ENCODE measurements around the gene GCK.

The GCK gene

GRCh38 chr7:44196450-44196872 lies 7.2 kb upstream of the GCK start:
- Histone ChIP-seq H3K36me3 (ENCODE audit: control insufficient read depth in 1 of 2, insufficient read depth in 2 of 2, low read length in 2 of 2) (no peaks in the 10 kb centered on the region), H3K27ac (ENCODE audit: low read length) (no peak overlapping the region), H3K4me3 (ENCODE audit: low read depth in 1 of 2, low read length in 2 of 2) (no peak overlapping the region), H3K9me3 (ENCODE audit: control insufficient read depth in 1 of 2, low read length in 2 of 2) (no peaks in the 10 kb centered on the region), H3K4me1 (ENCODE audit: control insufficient read depth in 1 of 2, insufficient read depth in 2 of 2, low read length in 2 of 2) (peaks cover 0 to 1% of the 10 kb centered on the region in 2 donors), H3K27me3 (ENCODE audit: low read depth, low read length) (no peaks in the 10 kb centered on the region)

DNA sequence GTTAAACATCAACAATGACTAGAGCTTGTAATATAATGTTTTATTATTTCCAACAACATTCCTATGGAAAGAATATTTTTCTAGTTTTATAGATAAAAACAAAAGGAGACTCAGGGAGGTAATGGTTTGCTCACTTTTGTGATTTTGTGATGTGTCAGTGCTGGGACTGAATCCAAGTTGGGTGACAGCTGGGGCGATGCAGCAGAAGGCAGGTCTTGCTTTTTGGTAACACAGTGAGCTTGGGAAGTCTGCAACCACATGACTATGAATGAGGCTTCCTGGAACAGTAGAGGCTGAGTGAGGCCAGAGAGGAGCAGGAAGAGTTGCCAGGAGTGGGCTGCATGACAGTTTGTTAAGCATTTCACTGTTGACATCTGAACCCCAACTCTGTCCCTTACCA lies 6.7 kb upstream of the GCK start:
- Histone ChIP-seq H3K27ac (ENCODE audit: low read length) (no peak overlapping the region), H3K36me3 (ENCODE audit: control insufficient read depth in 1 of 2, insufficient read depth in 2 of 2, low read length in 2 of 2) (no peaks in the 10 kb centered on the region), H3K4me3 (ENCODE audit: low read depth in 1 of 2, low read length in 2 of 2) (no peak overlapping the region), H3K9me3 (ENCODE audit: control insufficient read depth in 1 of 2, low read length in 2 of 2) (no peaks in the 10 kb centered on the region), H3K4me1 (ENCODE audit: control insufficient read depth in 1 of 2, insufficient read depth in 2 of 2, low read length in 2 of 2) (no peaks in the 10 kb centered on the region), H3K27me3 (ENCODE audit: low read depth, low read length) (no peaks in the 10 kb centered on the region)

DNA sequence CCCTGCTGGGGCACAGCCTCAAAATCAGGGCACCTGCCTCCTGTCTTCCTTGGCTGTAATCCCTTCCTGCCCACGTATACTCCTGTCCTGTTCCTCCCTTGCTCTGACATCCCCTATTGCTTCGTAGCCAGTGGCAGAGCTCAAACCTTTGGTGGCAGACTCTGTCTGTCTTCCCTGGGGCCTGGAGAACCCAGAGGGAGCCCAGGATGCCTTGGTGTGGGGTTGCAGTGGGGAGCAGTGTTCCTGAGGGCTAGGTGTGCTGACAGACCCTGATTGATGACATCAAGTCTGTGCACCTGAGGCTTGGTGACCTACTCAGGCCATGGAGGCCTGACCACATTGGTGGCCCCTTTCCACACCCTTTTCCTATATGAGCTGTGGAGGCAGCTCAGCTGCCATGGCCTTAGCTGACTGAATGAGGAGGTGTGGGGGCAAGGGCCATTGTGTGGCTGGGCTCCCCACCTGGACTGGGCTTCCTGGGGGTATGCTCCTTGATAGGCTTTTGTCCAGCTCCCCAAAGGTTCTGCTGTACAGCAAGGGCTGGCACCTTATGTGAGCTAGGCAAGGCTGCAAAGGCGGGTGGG lies 5.4 kb upstream of the GCK start:
- Histone ChIP-seq H3K9me3 (ENCODE audit: control insufficient read depth in 1 of 2, low read length in 2 of 2) (no peaks in the 10 kb centered on the region), H3K27ac (ENCODE audit: low read length) (no peak overlapping the region), H3K4me3 (ENCODE audit: low read depth in 1 of 2, low read length in 2 of 2) (no peak overlapping the region), H3K36me3 (ENCODE audit: control insufficient read depth in 1 of 2, insufficient read depth in 2 of 2, low read length in 2 of 2) (no peaks in the 10 kb centered on the region), H3K27me3 (ENCODE audit: low read depth, low read length) (no peaks in the 10 kb centered on the region), H3K4me1 (ENCODE audit: control insufficient read depth in 1 of 2, insufficient read depth in 2 of 2, low read length in 2 of 2) (no peaks in the 10 kb centered on the region)

- Histone ChIP-seq H3K4me1 (ENCODE audit: control insufficient read depth in 1 of 2, insufficient read depth in 2 of 2, low read length in 2 of 2) (no peaks in the 10 kb centered on the region), H3K27ac (ENCODE audit: low read length) (no peak overlapping the region), H3K27me3 (ENCODE audit: low read depth, low read length) (no peaks in the 10 kb centered on the region), H3K36me3 (ENCODE audit: control insufficient read depth in 1 of 2, insufficient read depth in 2 of 2, low read length in 2 of 2) (no peaks in the 10 kb centered on the region), H3K4me3 (ENCODE audit: low read depth in 1 of 2, low read length in 2 of 2) (no peak overlapping the region), H3K9me3 (ENCODE audit: control insufficient read depth in 1 of 2, low read length in 2 of 2) (no peaks in the 10 kb centered on the region)
Measured at GRCh38 chr7:44194069-44194468, 4.8 kb upstream of the GCK start.

- Histone ChIP-seq H3K27ac (ENCODE audit: low read length) (no peak overlapping the region), H3K9me3 (ENCODE audit: control insufficient read depth in 1 of 2, low read length in 2 of 2) (no peaks in the 10 kb centered on the region), H3K4me3 (ENCODE audit: low read depth in 1 of 2, low read length in 2 of 2) (no peak overlapping the region)
Measured at GRCh38 chr7:44193011-44193802, 4.0 kb upstream of the GCK start.

GRCh38 chr7:44191171-44191570 lies 1.9 kb upstream of the GCK start:
- Histone ChIP-seq H3K27ac (ENCODE audit: low read length) (no peak overlapping the region), H3K4me3 (ENCODE audit: low read depth in 1 of 2, low read length in 2 of 2) (no peak overlapping the region), H3K36me3 (ENCODE audit: control insufficient read depth in 1 of 2, insufficient read depth in 2 of 2, low read length in 2 of 2) (no peaks in the 10 kb centered on the region), H3K4me1 (ENCODE audit: control insufficient read depth in 1 of 2, insufficient read depth in 2 of 2, low read length in 2 of 2) (no peaks in the 10 kb centered on the region), H3K27me3 (ENCODE audit: low read depth, low read length) (no peaks in the 10 kb centered on the region), H3K9me3 (ENCODE audit: control insufficient read depth in 1 of 2, low read length in 2 of 2) (no peaks in the 10 kb centered on the region)

More at GRCh38 chr7:44193011-44193802, 4.0 kb upstream of the GCK start:
- Histone ChIP-seq H3K36me3 (ENCODE audit: control insufficient read depth in 1 of 2, insufficient read depth in 2 of 2, low read length in 2 of 2) (no peaks in the 10 kb centered on the region), H3K27me3 (ENCODE audit: low read depth, low read length) (no peaks in the 10 kb centered on the region), H3K4me1 (ENCODE audit: control insufficient read depth in 1 of 2, insufficient read depth in 2 of 2, low read length in 2 of 2) (no peaks in the 10 kb centered on the region)

- H3K9me3 ChIP-seq (ENCODE audit: control insufficient read depth in 1 of 2, low read length in 2 of 2), result no peaks in the 10 kb centered on the region
- no peaks in the 10 kb centered on the region for H3K36me3 ChIP-seq (ENCODE audit: control insufficient read depth in 1 of 2, insufficient read depth in 2 of 2, low read length in 2 of 2)
- H3K4me1 ChIP-seq (ENCODE audit: control insufficient read depth in 1 of 2, insufficient read depth in 2 of 2, low read length in 2 of 2), result no peaks in the 10 kb centered on the region
- no peak overlapping the region for H3K27ac ChIP-seq (ENCODE audit: low read length)
- no peaks in the 10 kb centered on the region for H3K27me3 ChIP-seq (ENCODE audit: low read depth, low read length)
- no peak overlapping the region for H3K4me3 ChIP-seq (ENCODE audit: low read depth in 1 of 2, low read length in 2 of 2)
Measured at GRCh38 chr7:44189993-44190872, 994 bp upstream of the GCK start.

GRCh38 chr7:44188480-44189225 lies 586 bp downstream of the GCK start:
- Histone ChIP-seq H3K27me3 (ENCODE audit: low read depth, low read length) (no peaks in the 10 kb centered on the region), H3K9me3 (ENCODE audit: control insufficient read depth in 1 of 2, low read length in 2 of 2) (no peaks in the 10 kb centered on the region), H3K27ac (ENCODE audit: low read length) (no peak overlapping the region), H3K4me3 (ENCODE audit: low read depth in 1 of 2, low read length in 2 of 2) (no peak overlapping the region), H3K36me3 (ENCODE audit: control insufficient read depth in 1 of 2, insufficient read depth in 2 of 2, low read length in 2 of 2) (no peaks in the 10 kb centered on the region), H3K4me1 (ENCODE audit: control insufficient read depth in 1 of 2, insufficient read depth in 2 of 2, low read length in 2 of 2) (no peaks in the 10 kb centered on the region)

GRCh38 chr7:44187636-44188416 lies 1.4 kb downstream of the GCK start:
- Histone ChIP-seq H3K36me3 (ENCODE audit: control insufficient read depth in 1 of 2, insufficient read depth in 2 of 2, low read length in 2 of 2) (no peaks in the 10 kb centered on the region), H3K27ac (ENCODE audit: low read length) (no peak overlapping the region), H3K27me3 (ENCODE audit: low read depth, low read length) (no peaks in the 10 kb centered on the region), H3K9me3 (ENCODE audit: control insufficient read depth in 1 of 2, low read length in 2 of 2) (peaks cover 0 to 4% of the 10 kb centered on the region in 2 donors), H3K4me1 (ENCODE audit: control insufficient read depth in 1 of 2, insufficient read depth in 2 of 2, low read length in 2 of 2) (no peaks in the 10 kb centered on the region), H3K4me3 (ENCODE audit: low read depth in 1 of 2, low read length in 2 of 2) (no peak overlapping the region)

GRCh38 chr7:44186736-44187135 lies 2.5 kb downstream of the GCK start:
- peaks cover 4 to 12% of the 10 kb centered on the region in 2 donors for H3K9me3 ChIP-seq (ENCODE audit: control insufficient read depth in 1 of 2, low read length in 2 of 2)
- no peaks in the 10 kb centered on the region for H3K4me1 ChIP-seq (ENCODE audit: control insufficient read depth in 1 of 2, insufficient read depth in 2 of 2, low read length in 2 of 2)
- H3K27me3 ChIP-seq (ENCODE audit: low read depth, low read length), result no peaks in the 10 kb centered on the region
- no peaks in the 10 kb centered on the region for H3K36me3 ChIP-seq (ENCODE audit: control insufficient read depth in 1 of 2, insufficient read depth in 2 of 2, low read length in 2 of 2)
- H3K27ac ChIP-seq (ENCODE audit: low read length), result no peak overlapping the region
- no peak overlapping the region for H3K4me3 ChIP-seq (ENCODE audit: low read depth in 1 of 2, low read length in 2 of 2)
